Globus pallidus (tissue), 1 donor: ENCODE measurements around the gene TMEM130.

Experiments used
- DNase-seq: peaks from one replicate; pipeline ENCODE4 v3.0.0-alpha.2; 2015; ENCODE audit warnings: low spot score

The TMEM130 gene

DNA sequence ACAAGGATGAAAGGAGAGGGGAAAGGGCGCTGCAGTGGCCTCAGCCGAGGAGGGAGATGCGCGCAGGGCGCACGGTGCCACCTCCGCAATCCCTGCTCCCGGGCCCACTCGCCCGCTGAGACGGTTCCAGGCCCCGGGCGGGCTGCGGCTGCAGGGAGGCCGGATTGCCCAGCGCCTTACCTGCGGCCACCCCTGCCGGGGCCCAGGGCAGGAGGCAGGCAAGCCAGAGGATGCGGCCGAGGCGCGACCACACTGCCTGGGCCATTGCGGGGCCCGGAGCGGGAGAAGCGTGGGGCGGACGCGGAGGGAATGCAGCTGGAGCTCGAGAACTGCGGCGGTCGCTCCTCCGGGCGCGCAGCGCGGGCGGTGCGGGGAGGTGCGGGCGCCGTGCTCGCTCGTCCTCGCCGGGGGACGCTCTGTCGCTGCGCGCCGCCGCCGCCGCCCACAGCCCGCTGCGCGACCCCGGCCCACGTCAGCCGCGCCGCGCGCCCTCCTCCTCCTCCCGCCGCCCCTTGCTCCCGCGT, at the start of gene TMEM130:
Gene TMEM130, minus strand, starts transcription at position 418 of the 524 bp plus-strand sequence. Its CDS starts 153 bp downstream, at position 265.
- no peak for DNase-seq

DNA sequence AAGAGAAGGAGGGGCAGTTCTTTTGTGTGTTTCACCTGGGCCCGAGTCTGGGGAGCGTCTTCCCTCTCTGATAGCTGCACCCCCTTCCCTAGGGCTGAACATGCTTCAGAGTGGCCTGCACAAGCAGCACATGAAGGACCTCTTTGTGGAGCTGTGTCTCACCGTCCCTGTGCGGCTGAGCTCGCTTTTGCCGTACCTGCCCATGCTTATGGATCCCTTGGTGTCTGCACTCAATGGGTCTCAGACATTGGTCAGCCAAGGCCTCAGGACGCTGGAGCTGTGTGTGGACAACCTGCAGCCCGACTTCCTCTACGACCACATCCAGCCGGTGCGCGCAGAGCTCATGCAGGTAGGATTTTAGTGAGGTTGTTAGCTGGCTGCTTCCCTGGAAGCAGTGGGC, 47.5 kb upstream of the TMEM130 start:
- no peak for DNase-seq

GRCh38 chr7:98913612-98914011, 43.8 kb upstream of the TMEM130 start:
- DNase-seq: no peak

DNA sequence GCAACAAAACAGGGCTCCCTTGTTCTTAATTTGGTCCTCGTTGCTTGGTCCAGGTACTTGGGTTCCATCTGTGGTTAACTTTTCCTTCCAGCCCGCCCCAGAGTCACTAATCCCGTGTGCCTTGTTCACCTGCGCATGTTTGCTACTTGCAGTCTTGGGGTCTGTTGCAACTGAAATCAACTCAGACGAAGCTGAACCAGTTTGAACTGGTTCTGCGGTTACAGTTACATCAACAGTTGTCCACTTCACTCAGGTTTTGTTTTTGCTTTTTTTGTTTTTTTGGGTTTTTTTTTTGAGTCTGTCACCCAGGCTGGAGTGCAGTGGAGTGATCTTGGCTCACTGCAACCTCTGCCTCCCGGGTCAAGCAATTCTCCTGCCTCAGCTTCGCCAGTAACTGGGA, 43.2 kb upstream of the TMEM130 start:
- no peak for DNase-seq

DNA sequence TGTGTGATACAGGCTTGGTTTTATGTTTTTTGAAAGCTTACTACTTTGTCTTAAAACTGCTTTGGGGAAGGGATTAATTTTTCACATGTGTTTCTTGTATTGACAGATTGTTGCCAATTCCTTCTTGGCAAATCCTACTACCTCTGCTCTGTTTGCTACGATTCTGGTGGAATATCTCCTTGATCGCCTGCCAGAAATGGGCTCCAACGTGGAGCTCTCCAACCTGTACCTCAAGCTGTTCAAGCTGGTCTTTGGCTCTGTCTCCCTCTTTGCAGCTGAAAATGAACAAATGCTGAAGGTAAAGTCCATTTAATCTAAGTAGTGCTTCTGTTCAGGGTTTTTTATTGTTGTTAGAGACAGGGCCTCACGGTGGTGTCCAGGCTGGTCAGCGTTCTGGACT, 42.1 kb upstream of the TMEM130 start:
- DNase-seq: no peak

- no peak for DNase-seq
These were observed 40.6 kb upstream of the TMEM130 start for GRCh38 chr7:98910427-98910826.

DNA sequence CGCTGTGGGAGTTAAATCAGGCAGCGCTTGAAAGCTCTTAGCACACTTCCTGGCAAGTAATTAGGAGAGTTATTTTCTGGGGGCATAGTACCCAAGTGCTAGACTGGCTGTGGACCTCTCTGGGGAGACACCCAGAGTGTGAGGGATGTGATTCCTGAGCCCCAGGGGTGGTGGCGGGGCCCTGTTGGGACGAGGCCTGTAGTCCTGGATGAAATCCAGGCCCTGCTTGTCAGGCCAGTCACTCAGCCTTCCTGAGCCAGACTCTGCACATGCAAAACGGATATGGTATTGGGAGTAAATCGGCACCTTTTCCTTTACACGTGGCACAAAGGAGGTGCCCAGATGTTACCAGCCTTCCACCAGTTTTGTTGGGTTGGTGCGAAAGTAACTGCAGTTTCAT, 39.7 kb upstream of the TMEM130 start:
- no peak for DNase-seq

DNA sequence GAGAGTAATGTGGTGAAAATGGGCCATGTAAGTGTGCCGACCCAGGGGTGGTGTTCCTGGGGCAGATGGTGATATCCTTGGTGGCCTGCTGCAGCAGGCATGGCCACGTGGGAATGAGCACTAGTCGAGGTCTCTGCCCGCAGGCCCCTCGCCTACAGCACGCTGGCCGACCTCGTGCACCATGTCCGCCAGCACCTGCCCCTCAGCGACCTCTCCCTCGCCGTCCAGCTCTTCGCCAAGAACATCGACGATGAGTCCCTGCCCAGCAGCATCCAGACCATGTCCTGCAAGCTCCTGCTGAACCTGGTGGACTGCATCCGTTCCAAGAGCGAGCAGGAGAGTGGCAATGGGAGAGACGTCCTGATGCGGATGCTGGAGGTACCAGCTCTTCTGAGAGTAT, 38.8 kb upstream of the TMEM130 start:
- DNase-seq: no peak

GRCh38 chr7:98907570-98907969, 37.8 kb upstream of the TMEM130 start:
- no peak for DNase-seq

DNA sequence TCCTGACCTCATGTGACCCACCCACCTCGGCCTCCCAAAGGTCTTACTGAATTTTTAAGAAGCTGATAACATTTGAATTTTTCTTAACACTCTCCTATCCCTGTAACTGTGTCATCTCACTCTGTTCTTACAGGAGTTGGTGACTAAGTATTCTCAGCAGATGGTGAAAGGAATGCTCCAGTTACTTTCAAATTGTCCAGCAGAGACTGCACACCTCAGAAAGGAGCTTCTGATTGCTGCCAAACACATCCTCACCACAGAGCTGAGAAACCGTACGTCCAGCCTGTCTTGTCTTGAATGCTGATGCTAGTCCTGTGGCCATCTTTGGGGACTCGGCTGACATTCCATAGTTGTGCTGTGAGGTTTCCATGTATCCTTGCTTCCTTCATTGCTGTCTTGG, 33.4 kb upstream of the TMEM130 start:
- no peak for DNase-seq

- no peak for DNase-seq
These were observed 32.7 kb upstream of the TMEM130 start for GRCh38 chr7:98902523-98902922.

- no peak for DNase-seq
These were observed 31.0 kb upstream of the TMEM130 start for GRCh38 chr7:98900815-98901214.

- DNase-seq: no peak
These were observed 30.0 kb upstream of the TMEM130 start for GRCh38 chr7:98899816-98900215.

- DNase-seq: no peak
These were observed 22.8 kb upstream of the TMEM130 start for GRCh38 chr7:98892609-98893008.

DNA sequence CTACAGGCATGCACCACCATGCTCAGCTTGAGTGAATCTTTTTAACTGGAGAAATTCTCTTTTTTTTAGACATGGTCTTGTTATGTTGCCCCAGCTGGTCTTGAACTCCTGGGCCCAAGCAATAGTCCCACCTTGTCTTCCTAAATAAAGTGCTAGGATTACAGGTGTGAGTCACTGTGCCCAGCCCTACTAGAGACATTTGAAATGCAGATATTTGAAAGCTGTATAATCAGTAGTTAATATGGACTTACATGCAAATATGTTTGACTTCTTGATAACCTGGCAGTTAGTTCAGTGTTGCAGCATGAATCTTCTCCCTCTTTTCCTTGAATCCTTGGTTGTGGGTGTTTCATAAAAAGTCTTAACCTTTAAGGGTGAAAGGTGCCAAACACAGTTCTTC, 17.2 kb upstream of the TMEM130 start:
- no peak for DNase-seq

- no peak for DNase-seq
These were observed 14.6 kb upstream of the TMEM130 start for GRCh38 chr7:98884416-98884815.

- no peak for DNase-seq
These were observed 11.9 kb upstream of the TMEM130 start for GRCh38 chr7:98881561-98882315.

- DNase-seq: no peak
These were observed 10.7 kb upstream of the TMEM130 start for GRCh38 chr7:98880485-98880884.

DNA sequence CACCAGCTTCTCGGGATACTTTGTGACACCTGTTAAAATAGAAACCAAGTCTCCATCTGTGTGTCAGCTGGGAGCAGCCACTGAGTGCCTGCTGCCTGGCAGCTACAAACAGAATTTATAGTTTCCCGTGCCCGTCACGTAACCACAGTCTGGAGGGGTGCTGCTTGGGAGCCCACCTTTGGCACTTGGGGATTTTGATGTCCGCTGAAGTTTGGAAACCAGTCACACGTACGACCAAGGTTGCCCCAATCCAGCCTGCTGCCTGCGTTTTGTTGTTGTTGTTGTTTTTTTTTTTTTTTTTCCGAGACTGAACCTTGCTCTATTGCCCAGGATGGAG, 10.1 kb upstream of the TMEM130 start:
- no peak for DNase-seq

DNA sequence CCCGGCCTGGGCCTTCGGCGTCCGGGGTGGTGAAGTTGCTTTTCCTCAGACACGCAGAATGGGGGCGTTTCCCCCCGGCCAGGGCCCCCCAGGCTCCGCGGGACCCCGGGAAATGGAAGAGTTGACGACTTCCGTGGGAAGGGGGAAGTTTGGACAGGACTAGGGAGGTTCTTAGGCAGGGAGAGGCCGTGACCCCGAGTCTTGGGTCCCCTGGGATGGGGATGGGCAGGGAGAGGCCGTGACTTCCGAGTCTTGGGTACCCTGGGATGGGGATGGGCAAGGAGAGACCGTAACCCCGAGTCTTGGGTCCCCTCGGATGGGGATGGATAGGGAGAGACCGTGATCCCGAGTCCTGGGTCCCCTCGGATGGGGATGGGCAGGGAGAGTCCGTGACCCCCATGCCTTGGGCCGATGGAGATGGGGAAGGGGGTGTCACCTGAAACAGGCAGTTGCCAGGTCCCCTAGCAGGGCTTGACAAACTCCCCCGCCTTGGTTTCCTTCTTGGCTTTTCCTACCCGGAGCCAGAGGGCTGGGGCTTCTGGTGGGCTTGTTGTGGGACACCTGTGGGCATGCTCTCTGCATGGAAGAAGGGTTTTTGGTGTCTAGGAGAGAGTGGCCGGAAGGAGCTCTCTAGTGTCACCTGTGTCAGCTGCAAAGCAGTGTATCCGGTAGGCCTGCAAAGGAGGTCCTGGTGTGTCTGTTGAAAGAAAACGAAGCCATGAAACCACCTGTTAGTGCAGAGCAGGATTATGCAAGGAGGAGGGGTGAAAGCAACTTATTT, 9.6 kb upstream of the TMEM130 start:
- DNase-seq: no peak

DNA sequence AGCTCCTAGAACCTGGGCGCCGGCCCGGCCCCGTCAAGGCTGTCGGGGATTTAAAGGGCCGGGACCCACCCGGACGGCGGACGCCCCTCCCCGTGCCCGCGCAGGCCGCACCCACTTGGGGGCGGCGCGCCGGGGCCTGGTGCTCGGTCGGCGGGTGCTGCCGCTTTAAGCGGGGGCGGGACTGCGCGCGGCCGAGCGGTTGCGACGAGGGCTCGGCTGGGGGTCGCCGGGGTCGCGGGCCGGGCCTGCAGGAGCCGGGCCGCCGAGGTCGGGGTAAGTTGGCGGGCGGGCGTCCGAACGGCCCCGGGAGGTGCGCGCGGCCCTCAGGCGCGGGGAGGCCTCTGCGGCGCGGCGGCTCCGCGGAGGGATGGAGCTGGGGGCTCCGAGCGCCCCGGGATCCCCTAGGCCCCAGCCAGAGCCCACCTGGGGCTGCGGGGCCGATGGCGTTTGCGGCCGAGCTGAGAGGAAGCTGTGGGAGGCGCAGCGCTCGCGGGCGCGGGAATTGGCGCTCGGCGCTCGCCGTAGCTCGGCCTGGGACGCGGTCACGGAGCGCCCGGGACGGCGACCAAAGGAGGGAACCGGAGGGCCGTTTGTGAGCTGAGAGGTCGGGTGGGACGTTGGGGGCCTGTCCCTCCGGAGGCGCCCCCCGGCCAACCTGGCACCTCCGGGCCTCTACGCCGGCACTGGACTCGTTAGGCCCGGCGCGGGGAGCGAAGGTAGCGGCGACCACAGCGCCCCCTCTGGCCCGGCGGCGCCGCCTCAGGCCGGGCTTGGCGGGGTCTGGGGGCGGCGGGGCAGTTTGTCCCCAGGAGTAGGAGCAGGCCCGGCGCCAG, 8.8 kb upstream of the TMEM130 start, which contains the start of gene TRRAP:
Gene TRRAP, plus strand, starts transcription at position 168 of the 833 bp plus-strand sequence. CDS start 2,619 bp downstream, outside the sequence.
- peak; percentile 38 for DNase-seq

GRCh38 chr7:98877692-98878364, 8.0 kb upstream of the TMEM130 start:
- DNase-seq: no peak
